ENCODE data around the gene ARHGAP12.
"Not testable (repeated sequence)": the region's sequence is repeated elsewhere in the genome, so short reads cannot be mapped to it uniquely, and the experiment has no call there.

ARHGAP12 gene

DNA sequence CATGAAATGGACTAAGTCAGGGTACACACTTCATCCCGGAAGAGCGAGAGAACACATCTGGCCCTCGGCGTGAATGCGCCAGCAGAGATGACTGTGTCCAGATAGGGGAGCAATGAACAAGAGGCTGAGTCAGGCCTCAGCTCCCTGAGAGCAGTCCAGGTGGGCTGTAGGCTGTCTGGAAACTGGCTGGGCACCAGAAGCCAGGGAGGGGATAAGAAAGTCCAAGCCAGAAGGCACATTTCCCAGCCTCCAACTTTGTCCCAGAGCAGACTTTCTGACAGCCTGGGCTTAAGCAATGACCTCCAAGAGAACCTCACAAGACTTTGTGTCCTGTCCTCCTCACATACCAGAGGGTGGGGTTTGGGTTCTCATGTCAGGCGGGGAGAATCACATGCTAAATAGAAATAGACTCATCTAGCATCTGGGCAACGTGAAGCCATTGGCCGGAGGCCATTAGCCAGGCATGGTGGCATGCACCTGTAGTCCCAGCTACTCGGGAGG lies 157.2 kb downstream of the ARHGAP12 start:
- FAIRE-seq, result peak; percentile 65
- DNase-seq (ENCODE audit: low spot score), result no peak

DNA sequence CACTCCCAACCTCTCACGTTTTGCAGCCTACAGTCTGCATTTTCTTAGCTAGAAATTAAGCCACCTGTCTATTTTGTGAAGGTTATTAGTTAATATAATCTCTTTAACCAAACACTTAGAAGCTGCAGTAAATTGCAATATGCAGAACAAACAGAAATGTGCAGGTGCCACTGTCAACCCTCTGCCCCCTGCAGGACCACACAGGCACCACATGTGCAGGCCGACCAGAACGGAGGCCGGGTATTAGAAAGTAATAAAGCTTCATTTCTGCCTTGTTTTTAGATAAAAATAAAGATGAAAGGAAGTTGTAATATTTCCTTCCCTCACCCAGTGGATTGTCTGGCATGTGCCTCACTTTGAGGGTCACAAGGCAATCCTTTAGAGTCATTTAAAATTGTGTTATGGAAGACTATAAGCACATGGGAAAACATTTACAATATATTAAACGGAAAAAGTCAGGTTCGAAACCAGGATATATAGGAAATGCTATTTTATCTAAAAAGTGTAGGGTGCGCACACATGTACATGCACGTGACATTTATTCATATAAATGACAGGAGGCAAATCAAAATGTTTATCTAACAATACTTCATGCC lies 158.2 kb downstream of the ARHGAP12 start:
- FAIRE-seq, result no peak
- DNase-seq (ENCODE audit: low spot score), result peak; percentile 56

DNA sequence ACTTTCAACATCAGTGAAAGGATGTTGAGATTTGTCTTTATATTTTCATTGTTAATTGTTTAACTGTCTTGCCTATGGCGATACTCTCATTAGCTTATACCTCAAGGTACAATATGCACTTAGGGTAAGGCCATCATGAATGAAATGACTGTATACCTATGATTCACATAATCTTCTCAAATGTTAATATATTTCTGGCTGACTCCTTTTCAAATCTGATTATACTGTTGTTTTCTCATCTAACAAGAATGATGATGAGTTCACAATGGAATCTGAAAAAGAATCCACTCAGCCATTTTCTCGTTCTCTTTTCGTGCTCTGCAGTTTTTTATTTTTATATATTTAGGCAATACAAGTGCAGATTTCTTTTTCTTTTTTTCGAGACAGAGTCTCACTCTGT lies 159.1 kb downstream of the ARHGAP12 start:
- DNase-seq (ENCODE audit: low spot score), result no peak

DNA sequence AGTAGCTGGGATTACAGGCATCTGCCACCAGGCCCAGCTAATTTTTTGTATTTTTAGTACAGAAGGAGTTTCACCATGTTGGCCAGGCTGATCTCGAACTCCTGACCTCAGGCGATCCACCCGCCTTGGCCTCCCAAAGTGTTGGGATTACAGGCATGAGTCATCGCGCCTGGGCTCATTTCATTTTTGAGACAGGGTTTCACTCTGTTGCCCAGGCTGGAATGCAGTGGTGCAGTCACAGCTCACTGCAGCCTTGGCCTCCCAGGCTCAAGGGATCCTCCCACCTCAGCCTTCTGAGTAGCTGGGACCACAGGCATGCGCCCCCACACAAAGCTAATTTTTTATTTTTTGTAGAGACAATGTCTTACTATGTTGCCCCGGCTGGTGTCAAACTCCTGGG lies 159.7 kb downstream of the ARHGAP12 start:
- FAIRE-seq; DNase-seq (ENCODE audit: low spot score): not testable (repeated sequence)

More for the DNA sequence above, 159.1 kb downstream of the ARHGAP12 start:
- no peak for FAIRE-seq

DNA sequence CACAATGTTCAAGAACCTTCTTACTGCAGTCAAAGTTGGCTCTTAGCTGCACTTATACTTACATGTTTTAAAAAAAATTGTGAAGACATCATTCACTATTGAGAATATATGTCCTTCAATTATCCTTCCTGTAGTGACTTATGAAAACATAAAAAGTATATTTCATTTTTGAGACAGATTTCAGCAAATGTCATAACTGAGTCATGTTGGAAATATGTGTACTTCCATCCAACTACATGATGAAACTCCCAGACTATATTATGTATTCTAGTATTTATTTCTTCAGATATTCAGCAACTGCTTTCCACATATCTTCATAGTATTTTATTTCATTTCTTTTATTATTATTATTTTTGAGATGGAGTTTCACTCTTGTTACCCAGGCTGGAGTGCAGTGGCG lies 160.2 kb downstream of the ARHGAP12 start:
- DNase-seq (ENCODE audit: low spot score) (no peak), FAIRE-seq (no peak)

DNA sequence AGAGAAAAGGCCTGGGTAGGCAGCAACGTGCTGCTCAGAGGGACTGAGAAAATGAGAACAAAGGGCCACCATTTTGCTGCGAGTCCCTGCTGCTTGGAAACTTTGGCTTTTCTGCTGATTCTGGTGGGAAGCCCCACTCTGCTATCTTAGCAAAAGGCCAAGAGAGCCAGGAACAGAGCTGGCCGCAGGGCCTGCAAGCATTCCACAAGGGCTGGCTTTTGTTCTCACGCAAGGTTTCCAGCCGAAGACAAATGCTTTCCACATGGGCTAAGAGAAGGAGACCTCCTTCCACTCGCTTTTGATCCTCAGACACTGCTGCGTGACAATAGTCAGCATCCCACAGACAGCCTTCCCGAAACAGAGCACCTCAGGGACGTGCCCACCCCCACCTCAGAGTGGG lies 163.1 kb downstream of the ARHGAP12 start:
- FAIRE-seq (no peak), DNase-seq (ENCODE audit: low spot score) (no peak)

DNA sequence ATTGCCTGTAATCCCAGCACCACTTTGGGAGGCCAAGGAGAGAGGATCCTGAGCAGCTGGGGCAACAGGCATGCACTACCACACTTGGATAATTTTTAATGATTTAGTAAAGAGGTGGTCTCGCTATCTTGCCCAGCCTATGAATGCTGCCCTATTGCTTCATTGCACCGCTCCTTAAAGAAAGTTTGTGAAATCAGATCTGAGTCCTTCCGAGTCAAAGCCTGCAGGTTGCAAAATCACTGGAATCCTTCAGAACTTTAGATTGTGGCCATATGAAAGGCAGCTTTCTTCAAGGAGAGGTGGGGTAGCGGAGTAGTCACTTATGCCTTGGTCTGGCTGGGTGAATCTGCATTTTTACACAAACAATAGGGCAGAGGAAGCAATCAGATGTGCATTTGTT lies 166.3 kb downstream of the ARHGAP12 start:
- FAIRE-seq, result no peak
- DNase-seq (ENCODE audit: low spot score), result no peak

DNA sequence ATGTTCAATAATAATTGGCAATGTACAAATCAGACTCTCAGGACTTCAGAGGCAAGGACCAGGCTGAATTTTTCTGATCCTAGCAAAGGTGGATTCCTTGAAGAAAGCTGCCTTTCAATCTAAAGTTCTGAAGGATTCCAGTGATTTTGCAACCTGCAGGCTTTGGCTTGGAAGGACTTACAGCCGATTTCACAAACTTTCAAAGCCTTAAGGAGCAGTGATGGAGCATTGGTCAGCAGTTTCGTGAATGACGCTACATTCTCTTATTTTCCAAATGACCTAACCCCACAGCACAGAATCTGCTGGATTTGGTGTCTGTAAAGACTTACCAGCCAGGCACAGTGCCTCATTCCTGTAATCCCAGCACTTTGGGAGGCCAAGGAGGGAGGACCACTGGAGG lies 167.5 kb downstream of the ARHGAP12 start:
- FAIRE-seq (no peak), DNase-seq (ENCODE audit: low spot score) (no peak)

DNA sequence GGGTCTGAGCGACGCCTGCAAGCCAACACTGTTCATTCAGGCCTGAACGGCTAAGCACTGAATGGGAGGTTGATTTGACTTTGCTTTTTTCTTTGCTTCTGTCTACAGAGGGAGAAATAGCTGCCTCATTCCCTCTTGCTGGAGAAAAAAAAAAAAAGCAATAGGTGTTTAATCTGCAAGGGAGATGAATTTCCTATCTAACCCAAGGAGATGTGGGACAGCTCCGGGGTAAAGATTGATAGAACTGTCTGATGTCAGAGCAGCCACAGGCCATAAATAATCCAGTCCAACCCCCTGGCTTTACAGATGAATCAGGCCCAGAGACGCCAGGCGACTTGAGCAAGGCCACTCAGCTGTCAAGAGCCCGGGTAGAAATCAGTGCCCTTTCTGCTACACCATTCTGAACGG lies 168.0 kb downstream of the ARHGAP12 start:
- DNase-seq (ENCODE audit: low spot score), result no peak
- FAIRE-seq, result no peak

DNA sequence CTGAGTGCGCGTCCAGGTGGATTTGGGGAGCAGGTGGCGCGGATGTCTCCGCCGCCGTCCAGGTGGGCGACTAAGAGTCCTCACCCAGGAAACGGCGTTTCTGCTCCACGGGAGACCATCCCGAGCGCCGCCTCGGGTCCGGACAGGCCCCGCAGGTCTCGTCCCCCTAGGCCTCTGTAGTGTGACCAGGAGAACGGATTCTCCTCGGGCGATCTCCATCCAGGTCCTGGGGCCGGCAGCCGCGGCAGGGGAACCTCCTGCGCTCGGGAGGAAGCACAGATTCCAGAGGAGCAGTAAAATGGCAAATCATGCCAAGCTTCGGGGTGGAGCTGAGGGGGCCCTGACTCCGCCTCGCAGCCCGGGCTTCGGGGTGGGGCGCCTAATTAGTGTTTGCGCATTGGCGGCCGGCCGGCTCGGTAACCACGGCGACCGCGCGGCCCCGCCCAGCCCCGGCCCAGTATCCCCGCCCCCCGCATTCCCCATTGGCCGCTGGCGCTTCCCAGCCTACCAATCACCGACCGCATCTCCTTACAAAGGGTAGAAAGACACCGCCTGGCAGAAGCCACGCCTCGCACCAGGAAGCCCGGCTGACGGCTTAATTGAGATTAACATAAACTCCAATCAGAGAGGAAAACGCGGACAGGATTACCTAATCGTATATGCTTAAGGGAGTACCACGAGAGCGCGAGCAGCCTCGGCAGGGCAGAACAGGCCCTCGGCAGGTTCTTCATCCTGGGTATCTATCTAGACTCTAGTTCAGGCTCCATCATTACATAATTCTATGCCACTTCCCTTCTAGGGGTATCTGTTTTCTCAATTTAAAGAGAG lies 168.6 kb downstream of the ARHGAP12 start:
- FAIRE-seq (peak; percentile 96), DNase-seq (ENCODE audit: low spot score) (peak; percentile 98)

DNA sequence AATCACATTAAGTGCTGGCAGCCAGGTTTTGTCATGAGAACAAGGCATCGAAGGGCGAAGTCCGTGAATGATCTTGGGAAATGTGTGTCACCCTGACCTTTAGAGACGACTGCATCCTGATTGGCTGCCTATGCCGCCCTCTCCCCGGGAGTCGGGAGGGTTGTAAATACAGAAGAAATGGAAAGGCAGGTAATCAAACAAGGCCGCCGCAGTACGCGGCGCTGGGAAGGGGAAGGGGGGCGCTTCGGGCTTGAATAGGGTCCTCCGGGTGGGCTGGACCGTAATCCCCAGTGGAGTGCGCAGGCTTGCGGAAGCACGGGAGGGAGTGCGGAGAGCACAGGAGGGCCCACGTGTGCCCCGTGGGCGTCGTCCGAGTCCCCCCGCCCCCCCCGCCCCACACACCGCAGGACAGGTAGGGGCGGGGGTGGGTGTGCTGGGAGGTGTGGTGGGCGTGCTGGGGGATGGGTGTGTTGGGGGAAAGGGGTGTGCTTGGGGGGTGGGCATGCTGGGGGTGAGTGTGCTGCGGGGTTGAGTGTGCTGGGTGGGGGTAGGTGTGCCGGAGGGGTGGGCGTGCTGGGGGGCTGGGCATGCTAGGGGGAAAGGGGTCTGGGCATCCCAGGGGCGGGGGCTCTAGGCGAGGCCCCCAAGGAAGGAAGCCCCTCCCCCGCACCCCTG lies 169.4 kb downstream of the ARHGAP12 start:
- DNase-seq (ENCODE audit: low spot score) (peak; percentile 70), FAIRE-seq (no peak)

DNA sequence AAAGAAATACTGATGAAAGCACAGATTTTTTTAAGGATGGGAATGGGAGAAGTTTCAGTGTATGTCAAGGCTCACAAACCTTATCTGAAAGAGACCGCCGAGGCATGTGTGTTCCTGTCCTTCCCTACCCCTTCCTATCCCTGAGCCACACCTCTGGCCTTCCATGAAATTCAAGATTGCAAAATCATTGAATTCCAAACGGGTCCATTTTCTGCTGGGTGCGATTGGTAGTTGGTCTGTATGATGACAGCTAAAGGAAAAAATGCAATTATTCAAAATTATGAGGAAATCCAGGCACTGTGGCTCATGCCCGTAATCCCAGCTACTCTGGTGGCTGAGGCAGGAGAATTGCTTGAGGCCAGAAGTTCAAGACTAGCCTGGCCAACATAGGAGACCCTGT lies 170.1 kb downstream of the ARHGAP12 start:
- FAIRE-seq (no peak), DNase-seq (ENCODE audit: low spot score) (no peak)

DNA sequence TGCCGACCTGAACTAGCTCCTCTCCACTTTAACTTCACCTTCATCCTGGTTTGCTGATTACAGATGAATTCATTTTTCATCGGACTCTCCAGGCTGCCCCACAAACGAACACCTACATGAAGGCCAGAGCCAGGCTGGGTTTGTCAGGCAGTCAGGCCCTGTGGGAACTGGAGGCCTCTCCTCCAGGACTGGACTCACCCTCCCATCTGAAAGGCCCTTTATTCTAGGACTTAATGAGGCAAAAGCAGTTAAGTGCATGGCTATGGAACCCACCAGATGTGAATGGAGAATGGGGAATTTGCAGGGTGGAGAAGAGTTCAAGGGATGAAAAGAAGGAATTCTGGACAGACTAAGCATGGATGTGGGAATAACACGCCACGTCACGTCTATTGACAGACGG lies 170.8 kb downstream of the ARHGAP12 start:
- DNase-seq (ENCODE audit: low spot score) (no peak), FAIRE-seq (no peak)

DNA sequence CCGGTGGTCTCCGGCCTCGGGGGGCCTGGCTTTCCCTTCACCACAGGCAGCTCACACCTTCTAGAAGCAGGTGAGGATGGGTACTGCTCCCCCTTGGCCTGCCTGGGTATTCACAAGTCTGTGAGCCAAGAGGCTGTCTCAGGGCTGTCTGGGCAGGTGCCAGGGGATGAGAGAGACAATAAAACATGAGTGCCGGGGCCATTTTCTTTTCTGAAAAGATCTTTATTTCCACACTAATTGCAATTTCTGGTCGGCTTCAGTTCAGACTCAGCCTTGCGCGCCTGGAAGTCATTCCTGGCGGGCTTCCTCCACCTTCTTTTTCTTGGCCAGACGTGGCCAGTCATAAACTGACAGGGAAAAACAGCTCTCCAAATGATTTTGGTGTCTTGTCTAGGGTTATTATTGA lies 171.2 kb downstream of the ARHGAP12 start:
- FAIRE-seq (no peak), DNase-seq (ENCODE audit: low spot score) (no peak)

DNA sequence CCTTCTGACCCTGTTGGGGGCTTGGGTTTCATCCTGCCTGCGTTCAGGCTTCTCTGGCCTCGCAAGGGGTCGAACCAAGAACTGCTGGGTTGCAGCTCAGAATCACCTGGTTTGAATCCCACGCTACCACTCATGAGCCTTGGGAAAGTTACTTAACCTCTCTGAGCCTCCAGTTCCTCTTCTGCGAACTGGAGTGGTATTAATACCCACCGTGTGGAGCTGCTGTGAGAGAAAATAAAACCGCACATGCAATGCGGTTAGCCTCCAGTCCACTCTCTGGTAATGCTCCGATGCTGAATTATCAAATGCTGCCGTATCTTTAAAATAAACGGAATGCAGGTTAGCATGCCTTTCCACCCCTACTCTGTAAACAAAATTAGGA lies 171.9 kb downstream of the ARHGAP12 start:
- DNase-seq (ENCODE audit: low spot score), result no peak
- no peak for FAIRE-seq

DNA sequence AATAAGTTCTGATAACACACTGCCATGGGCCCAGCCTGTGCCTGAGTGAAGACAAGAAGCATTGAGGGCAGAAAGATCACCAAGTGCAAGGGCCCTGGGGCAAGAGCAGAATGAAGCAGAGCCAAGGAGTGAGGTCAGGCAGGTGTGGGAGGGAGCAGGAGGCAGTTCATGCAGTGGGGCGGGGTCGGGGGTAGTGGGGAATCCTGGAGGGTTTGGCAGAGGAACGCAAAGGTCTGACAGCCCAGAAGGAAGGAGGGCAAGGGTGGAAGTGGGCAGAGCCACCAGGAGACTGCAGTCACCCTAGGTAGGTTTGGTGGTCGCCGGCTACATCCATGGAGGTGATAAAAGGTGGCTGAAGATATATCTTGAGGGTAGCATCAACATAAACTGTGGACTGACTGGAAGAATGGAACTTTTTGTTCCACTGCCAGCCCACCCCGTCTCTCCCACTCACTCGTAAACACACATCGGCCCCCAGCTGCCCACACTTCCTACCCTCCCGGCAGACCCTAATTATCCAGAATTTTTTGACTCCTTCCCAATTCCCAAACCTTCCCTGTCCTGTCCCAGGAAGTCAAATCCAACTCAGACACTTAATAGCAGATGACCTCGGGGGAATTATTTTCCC lies 172.4 kb downstream of the ARHGAP12 start:
- no peak for DNase-seq (ENCODE audit: low spot score)
- FAIRE-seq, result no peak
